Panc1 (cell line): ENCODE results near the gene KLK4.

Experiments
- POLR2AphosphoS5 ChIP-seq: IDR thresholded peaks from 2 replicates; pipeline ENCODE4 v1.6.1; 2012; ENCODE audit warnings: mild to moderate bottlenecking, low read depth, low read length, moderate library complexity
- TF ChIP-seq, protein P1 (sequence below): fragments of 450-650 bp; IDR thresholded peaks from 2 replicates; pipeline ENCODE4 v1.5.1; 2017; ENCODE audit warnings: mild to moderate bottlenecking

- TF ChIP-seq, protein P1, sequence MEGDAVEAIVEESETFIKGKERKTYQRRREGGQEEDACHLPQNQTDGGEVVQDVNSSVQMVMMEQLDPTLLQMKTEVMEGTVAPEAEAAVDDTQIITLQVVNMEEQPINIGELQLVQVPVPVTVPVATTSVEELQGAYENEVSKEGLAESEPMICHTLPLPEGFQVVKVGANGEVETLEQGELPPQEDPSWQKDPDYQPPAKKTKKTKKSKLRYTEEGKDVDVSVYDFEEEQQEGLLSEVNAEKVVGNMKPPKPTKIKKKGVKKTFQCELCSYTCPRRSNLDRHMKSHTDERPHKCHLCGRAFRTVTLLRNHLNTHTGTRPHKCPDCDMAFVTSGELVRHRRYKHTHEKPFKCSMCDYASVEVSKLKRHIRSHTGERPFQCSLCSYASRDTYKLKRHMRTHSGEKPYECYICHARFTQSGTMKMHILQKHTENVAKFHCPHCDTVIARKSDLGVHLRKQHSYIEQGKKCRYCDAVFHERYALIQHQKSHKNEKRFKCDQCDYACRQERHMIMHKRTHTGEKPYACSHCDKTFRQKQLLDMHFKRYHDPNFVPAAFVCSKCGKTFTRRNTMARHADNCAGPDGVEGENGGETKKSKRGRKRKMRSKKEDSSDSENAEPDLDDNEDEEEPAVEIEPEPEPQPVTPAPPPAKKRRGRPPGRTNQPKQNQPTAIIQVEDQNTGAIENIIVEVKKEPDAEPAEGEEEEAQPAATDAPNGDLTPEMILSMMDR: no peak
- no peak for TF ChIP-seq POLR2AphosphoS5
Measured at GRCh38 chr19:50897191-50897607, 14.0 kb downstream of the KLK4 start.
